PC-3 (cell line): ENCODE results near the gene ZNF155. TPM values are rescaled to one million over a fixed set of nuclear protein-coding genes. Genes with fewer than 3 reads are reported as not detected.

Experiments
- ATAC-seq: fragments of 200-7000 bp; cut with Tn5 transposase; 2 replicates; pipeline ENCODE4 v1.9.1; 2020; ENCODE audit warnings: mild to moderate bottlenecking, moderate library complexity
- BruUV-seq: library from RNA; stranded (reverse); fragments of 400-500 nt; replicated peaks from 2 replicates; lab custom pipeline; 2021; lab: Mats Ljungman, UMichigan
- CTCF ChIA-PET: fragments of 300-600 bp; sonication (Branson Sonifier 250); formaldehyde crosslinking; loops from one replicate; lab custom pipeline; 2022; ENCODE audit warnings: antibody characterized with exemption; lab: Charles Lee
- POLR2A ChIA-PET: fragments of 300-600 bp; sonication (Branson Sonifier 250); formaldehyde crosslinking; loops from one replicate; lab custom pipeline; 2022; ENCODE audit warnings: antibody characterized with exemption; ENCODE audit not compliant: unreplicated experiment; lab: Charles Lee
- DNase-seq: peaks from one replicate; pipeline ENCODE4 v3.0.0-alpha.2; 2015
- H2AFZ ChIP-seq: fragments of 300-600 bp; sonication (generic); 2 replicates; pipeline ENCODE4 v1.6.0; 2016; ENCODE audit warnings: antibody characterized with exemption, low read length
- H3F3A ChIP-seq: fragments of 300-600 bp; sonication (generic); one replicate; pipeline ENCODE4 v1.6.0; 2017; ENCODE audit warnings: antibody characterized with exemption, low read length, control low read depth, mild to moderate bottlenecking; ENCODE audit not compliant: unreplicated experiment
- H3K27ac ChIP-seq: fragments of 300-600 bp; sonication (generic); 2 replicates; pipeline ENCODE4 v1.5.1; 2016; ENCODE audit warnings: mild to moderate bottlenecking, low read length
- H3K27me3 ChIP-seq: fragments of 300-600 bp; sonication (generic); 2 replicates; pipeline ENCODE4 v1.6.1; 2016; ENCODE audit warnings: low read length, mixed read lengths
- H3K36me3 ChIP-seq: fragments of 300-600 bp; sonication (generic); 2 replicates; pipeline ENCODE4 v1.6.1; 2016; ENCODE audit warnings: low read depth, mixed run types, low read length, mixed read lengths
- H3K4me1 ChIP-seq: fragments of 300-600 bp; sonication (generic); 2 replicates; pipeline ENCODE4 v1.5.1; 2016; ENCODE audit warnings: low read length; ENCODE audit not compliant: insufficient read depth
- H3K4me2 ChIP-seq: fragments of 300-600 bp; sonication (generic); 2 replicates; pipeline ENCODE4 v1.6.0; 2016; ENCODE audit warnings: low read length
- H3K4me3 ChIP-seq: fragments of 300-600 bp; sonication (generic); 2 replicates; pipeline ENCODE4 v1.5.1; 2016; ENCODE audit warnings: mild to moderate bottlenecking, low read length, mixed read lengths
- H3K79me2 ChIP-seq: fragments of 300-600 bp; sonication (generic); 2 replicates; pipeline ENCODE4 v1.6.1; 2017; ENCODE audit warnings: low read length, mixed read lengths
- H3K9ac ChIP-seq: fragments of 300-600 bp; sonication (generic); 2 replicates; pipeline ENCODE4 v1.6.0; 2016; ENCODE audit warnings: mild to moderate bottlenecking, low read length
- H3K9me2 ChIP-seq: fragments of 300-600 bp; sonication (generic); replicated peaks from 2 replicates; pipeline ENCODE4 v1.6.1; 2016; ENCODE audit warnings: mixed run types, low read length, mixed read lengths
- H3K9me3 ChIP-seq: fragments of 300-600 bp; sonication (generic); 2 replicates; pipeline ENCODE4 v1.6.1; 2016; ENCODE audit warnings: low read length, mixed read lengths
- H4K20me1 ChIP-seq: fragments of 300-600 bp; sonication (generic); 2 replicates; pipeline ENCODE4 v1.6.1; 2016; ENCODE audit warnings: low read length, mixed read lengths
- CTCF ChIP-seq: fragments of 300-600 bp; sonication (generic); conservative IDR thresholded peaks from 2 replicates; pipeline ENCODE4 v1.5.1; 2017; ENCODE audit warnings: antibody characterized with exemption, low read depth, mild to moderate bottlenecking, low read length
- EZH2 ChIP-seq: fragments of 300-600 bp; sonication (generic); IDR thresholded peaks from one replicate; pipeline ENCODE4 v1.6.1; 2017; ENCODE audit warnings: antibody characterized with exemption, mild to moderate bottlenecking, low read length; ENCODE audit not compliant: unreplicated experiment
- EZH2phosphoT487 ChIP-seq: fragments of 300-600 bp; sonication (generic); IDR thresholded peaks from 2 replicates; pipeline ENCODE4 v1.6.1; 2018; ENCODE audit warnings: mild to moderate bottlenecking, antibody characterized with exemption, low read length, borderline replicate concordance
- intact Hi-C: fragments of 100-400 bp; cut with micrococcal nuclease; formaldehyde crosslinking; loops from 2 replicates; pipeline ENCODE4 v1.9.0; 2023
- total RNA-seq: library from RNA; depleted of rRNA; stranded (reverse); fragments of >200 nt; gene quantifications from 2 replicates; pipeline ENCODE4 v1.2.3, GENCODE V29; 2014

Gene ZNF155
- total RNA-seq, 1 experiment from 2014 or later, result 3.1 TPM

DNA sequence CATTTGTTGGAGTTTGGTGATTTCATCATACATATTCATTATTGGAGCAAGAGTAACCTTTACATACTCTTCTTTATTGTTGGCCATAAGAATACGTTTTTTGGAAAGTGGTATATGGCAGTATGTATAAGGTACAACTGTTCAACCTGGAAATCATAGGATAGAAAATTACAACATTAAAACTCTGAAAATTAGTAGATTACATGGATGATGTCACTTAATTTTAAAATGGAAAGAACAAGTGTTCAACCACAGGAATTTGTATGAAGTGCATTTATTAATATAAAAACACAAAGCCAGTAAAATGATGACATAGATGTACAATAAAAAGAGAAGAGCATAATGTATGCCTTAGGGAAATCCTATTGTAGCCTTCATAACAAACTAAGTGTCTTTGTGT, 7.3 kb upstream of the ZNF155 start:
- POLR2A ChIA-PET, result no interaction called here
- no peak overlapping the region for H3K9ac ChIP-seq
- H3K9me2 ChIP-seq, result no peaks in the 10 kb centered on the region
- H3F3A ChIP-seq, result no peaks in the 10 kb centered on the region
- H3K79me2 ChIP-seq, result no peaks in the 10 kb centered on the region
- H2AFZ ChIP-seq, result no peak overlapping the region
- no peak overlapping the region for H3K4me3 ChIP-seq
- H3K9me3 ChIP-seq, result no peaks in the 10 kb centered on the region
- H3K27me3 ChIP-seq, result no peaks in the 10 kb centered on the region
- H3K4me1 ChIP-seq, result no peaks in the 10 kb centered on the region
- H3K27ac ChIP-seq, result no peak overlapping the region
- ATAC-seq, result no peak
- intact Hi-C loops, result no loop called here
- no peaks in the 10 kb centered on the region for H3K36me3 ChIP-seq
- no TSS peak for BruUV-seq
- TF ChIP-seq CTCF (no peak), EZH2 (no peak), EZH2phosphoT487 (no peak)
- H3K4me2 ChIP-seq, result no peak overlapping the region
- H4K20me1 ChIP-seq, result no peaks in the 10 kb centered on the region
- DNase-seq, result no peak
- CTCF ChIA-PET, result no interaction called here

DNA sequence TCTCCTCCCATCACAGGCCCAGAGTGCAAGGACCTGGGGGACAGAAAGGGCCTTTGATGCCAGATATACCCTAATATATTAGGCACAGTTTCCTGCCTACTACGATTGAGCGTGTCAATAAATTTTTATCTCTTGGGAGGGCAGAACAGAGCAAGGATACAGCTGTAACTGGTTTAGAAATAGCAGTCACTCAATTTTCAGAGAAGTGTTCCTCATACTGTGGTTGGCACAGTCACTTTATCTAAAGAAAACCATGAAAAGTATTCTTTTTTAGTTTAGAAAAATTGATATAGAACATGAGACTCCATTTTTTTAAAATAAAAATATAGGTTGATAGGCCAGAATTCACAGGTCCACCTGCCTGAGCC, 460 bp upstream of the ZNF155 start:
- H3K4me2 ChIP-seq, result peak overlapping the region; percentile 80
- no peaks in the 10 kb centered on the region for H3K9me2 ChIP-seq
- H3F3A ChIP-seq, result no peaks in the 10 kb centered on the region
- peak overlapping the region; percentile 97 for H2AFZ ChIP-seq
- H3K27me3 ChIP-seq, result no peaks in the 10 kb centered on the region
- no peak overlapping the region for H3K9ac ChIP-seq
- H3K36me3 ChIP-seq, result no peaks in the 10 kb centered on the region; the same call in 1 of the 2 replicates
- H3K79me2 ChIP-seq, result peaks cover 13% of the 10 kb centered on the region
- H4K20me1 ChIP-seq, result no peaks in the 10 kb centered on the region
- no peak for DNase-seq
- intact Hi-C loops, result no loop called here
- POLR2A ChIA-PET, result no interaction called here
- H3K4me1 ChIP-seq, result no peaks in the 10 kb centered on the region
- H3K27ac ChIP-seq, result no peak overlapping the region
- ATAC-seq, result no peak
- no TSS peak for BruUV-seq
- peak overlapping the region; percentile 81 for H3K4me3 ChIP-seq
- TF ChIP-seq CTCF (no peak), EZH2 (no peak), EZH2phosphoT487 (no peak)
- CTCF ChIA-PET, result no interaction called here
- H3K9me3 ChIP-seq, result no peaks in the 10 kb centered on the region

GRCh38 chr19:43984687-43985000, 656 bp downstream of the ZNF155 start:
- peak overlapping the region; percentile 97 for H2AFZ ChIP-seq
- intact Hi-C loops, result loop anchor here (1.0 to 2.0 kb wide), 2 partner anchors 18 to 110 kb away; partner anchors contain the start of genes ZNF224 and ZNF230
- peak; percentile 12; the same call in 1 of the 2 replicates for ATAC-seq

More at GRCh38 chr19:43984687-43985000, 656 bp downstream of the ZNF155 start:
- TF ChIP-seq CTCF, result no peak
- TF ChIP-seq EZH2, result no peak
- no peak for TF ChIP-seq EZH2phosphoT487
- Histone ChIP-seq H3K9me2 (no peaks in the 10 kb centered on the region), H3K4me3 (peak overlapping the region; percentile 81), H3K9me3 (no peaks in the 10 kb centered on the region), H3K79me2 (peaks cover 13% of the 10 kb centered on the region), H4K20me1 (no peaks in the 10 kb centered on the region), H3F3A (no peaks in the 10 kb centered on the region), H3K27ac (no peak overlapping the region), H3K9ac (peak overlapping the region; percentile 49), H3K27me3 (no peaks in the 10 kb centered on the region), H3K4me2 (peak overlapping the region; percentile 80), H3K4me1 (no peaks in the 10 kb centered on the region), H3K36me3 (peaks cover 3% of the 10 kb centered on the region)
- ChIA-PET POLR2A (no interaction called here), CTCF (no interaction called here)
- BruUV-seq, result TSS peak; percentile 77
- no peak for DNase-seq
